GM21367 (cell line): ENCODE data around the gene RANBP6.
A peak's percentile ranks its signal among the peaks of the same experiment; 100 is the strongest.

Source experiments
- ATAC-seq: cut with Tn5 transposase; IDR thresholded peaks from one replicate; pipeline ENCODE4 v1.9.1; 2021; ENCODE audit not compliant: unreplicated experiment

RANBP6 gene

DNA sequence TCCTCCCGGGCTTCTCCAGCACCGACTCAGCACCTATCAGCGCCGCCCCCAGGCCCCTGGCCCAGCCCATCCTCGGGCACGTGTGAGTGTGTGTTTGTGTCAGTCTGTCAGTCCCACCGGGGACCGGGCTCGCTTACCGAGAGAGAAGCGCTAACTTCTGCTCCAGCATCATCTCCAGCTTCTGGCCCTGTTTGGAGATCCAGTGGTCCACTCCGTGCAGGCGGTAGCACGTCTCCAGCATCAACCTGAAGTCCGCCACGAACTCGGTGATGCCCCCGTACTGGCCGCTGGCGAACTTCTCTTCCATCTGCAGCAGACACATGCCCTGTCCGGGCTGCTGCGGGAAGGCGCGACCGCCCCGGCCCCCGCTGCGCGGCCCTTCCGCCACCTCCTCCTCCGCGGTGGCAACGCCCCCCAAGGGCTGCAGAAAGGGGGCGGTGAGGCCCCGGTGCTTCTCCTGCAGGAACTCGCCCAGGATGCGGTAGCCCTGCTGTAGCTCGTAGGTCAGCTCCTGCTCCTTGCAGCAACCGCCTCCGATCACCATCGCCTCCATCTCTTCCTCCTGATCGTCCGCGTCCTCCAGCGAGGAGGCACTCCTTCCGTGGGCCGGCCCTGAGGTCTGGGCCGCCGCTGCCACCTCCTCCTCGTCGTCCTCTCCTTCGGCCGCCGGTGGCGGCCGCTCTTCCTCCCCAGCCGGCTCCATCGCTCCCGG lies 8.2 kb downstream of the RANBP6 start:
- ATAC-seq, result peak; percentile 68

- no peak for ATAC-seq
These were observed 8.7 kb downstream of the RANBP6 start for GRCh38 chr9:6006749-6007057.

DNA sequence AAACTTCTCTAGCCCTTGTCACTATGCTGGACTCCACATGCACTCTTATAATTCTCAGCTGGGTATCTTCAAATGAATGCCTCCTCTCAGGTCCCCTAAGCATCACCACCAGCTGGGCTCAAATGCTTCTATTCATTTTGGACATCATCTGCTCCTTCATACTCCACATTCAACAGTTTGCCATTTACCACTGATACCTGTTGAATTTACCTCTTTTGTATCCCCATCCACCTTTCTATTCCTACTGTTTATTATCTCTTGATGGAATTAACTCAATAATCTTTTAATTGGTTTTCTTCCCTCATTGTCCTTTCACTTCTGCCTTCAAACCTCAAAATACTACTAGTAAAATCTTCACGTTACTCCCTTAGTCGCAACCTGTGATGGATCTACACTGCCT lies 14.5 kb downstream of the RANBP6 start:
- no peak for ATAC-seq

- no peak for ATAC-seq
These were observed 15.9 kb downstream of the RANBP6 start for GRCh38 chr9:5999443-6000101.

DNA sequence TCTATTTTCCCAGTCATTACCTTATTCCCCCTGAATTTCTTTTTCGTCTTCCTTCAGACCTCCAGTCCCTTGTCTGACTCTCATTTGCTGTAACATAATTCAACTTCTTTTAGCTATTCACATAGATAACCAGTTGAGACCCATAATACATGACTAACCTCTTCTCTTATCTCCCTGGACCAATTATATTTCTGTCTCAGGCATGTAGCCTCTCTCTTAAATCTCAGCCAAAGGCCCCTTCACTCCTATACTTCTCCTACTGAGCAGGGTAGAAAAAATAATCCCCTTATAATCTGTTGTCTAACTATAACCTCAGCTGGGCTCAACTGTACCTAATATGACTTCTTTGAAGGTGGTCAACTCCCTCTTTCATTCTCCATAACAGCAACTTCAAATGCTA lies 20.9 kb downstream of the RANBP6 start:
- no peak for ATAC-seq

DNA sequence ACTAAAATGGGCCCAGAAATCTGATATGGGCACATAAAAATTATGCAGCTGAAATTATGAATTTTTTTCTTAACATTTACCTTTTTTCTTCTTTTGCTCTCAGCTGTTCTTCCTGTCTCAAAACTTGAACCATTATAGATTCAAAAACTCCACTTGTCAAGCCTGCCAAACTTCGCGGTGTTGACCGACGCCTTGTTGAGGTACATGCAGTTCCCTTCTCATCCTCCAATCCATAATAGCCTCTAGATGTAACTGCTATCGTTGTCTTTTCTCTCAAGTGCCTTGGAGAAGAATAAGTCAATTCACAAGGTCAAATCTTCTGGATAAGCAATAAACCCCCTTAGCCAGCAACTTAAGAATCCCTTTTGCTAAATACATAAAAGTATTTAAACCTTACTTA lies 27.2 kb downstream of the RANBP6 start:
- no peak for ATAC-seq

DNA sequence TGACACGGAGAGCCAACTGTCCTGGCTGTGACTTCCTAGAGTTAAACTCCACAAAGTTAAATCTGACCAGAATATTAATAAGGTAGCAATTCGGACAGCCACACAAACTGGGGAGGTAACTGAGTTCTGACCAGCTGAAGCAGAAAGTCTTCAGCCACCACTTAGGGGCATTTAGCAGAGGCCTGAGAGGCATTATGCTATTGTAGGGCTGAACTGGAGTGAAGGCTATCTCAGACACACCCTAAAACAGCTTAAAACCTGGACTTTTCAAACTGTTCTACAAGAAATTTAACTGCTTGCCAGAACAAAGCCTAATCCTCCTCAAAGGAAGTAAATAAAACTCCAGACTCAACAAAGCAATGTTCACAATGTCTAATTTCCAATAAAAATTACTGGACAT lies 32.4 kb downstream of the RANBP6 start:
- ATAC-seq, result no peak

DNA sequence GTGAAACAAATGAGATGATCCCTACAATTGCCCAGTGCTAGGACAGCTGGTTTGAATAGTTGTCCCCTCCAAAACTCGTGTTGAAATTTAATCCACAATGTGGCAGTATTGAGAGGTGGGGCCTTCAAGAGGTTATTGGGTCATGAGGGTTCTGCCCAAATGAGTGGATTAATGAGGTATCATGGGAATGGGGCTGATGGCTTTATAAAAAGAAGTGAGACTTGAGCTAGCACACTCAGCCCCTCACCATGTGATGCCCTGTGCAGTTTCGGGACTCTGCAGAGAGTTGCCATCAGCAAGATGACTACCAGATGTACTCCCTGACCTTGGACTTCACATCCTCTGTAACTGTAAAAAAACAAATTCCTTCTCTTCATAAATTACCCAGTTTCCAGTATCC lies 33.1 kb downstream of the RANBP6 start:
- ATAC-seq, result no peak

DNA sequence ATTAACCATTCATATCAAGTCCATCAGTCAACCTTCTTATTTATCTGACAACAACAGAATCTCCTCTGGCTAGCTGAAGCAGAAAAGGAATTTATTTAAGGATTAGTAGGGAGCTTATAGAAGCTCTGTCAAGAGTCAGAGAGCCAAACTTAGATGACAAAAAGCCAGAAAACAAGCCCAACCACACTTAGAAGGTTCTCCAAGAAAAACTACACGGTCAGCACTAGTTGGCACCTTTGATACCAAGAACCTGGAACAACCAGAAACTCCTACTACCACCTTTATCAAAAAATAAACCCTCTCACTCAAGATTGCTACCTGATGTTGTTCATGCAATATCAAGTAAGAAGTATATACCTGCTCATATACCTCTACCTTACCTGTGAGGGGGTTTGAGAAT lies 36.9 kb downstream of the RANBP6 start:
- no peak for ATAC-seq

- ATAC-seq, result no peak
These were observed 38.6 kb downstream of the RANBP6 start for GRCh38 chr9:5976674-5977397.

GRCh38 chr9:5971740-5972139 lies 43.7 kb downstream of the RANBP6 start:
- ATAC-seq, result no peak
